ENCODE data around the gene SCLY.

DNA sequence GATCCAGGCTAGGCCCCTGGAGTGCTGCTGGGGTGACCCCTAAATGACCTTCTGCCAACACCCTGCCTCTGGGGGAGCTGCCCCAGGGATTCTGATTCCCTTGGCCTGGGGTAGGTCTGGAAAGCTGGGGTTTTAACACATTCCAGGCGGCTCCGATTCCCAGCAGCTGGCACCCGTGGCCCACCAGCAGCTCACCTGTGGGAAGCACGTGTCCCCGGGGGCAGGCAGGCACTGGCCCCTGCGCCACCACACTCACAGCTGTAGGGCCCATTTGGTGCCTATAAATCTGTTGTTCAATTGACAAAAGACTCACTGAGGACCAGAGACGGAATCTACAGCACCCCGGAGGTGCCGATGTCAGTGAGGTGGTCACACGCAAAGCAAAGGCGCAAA lies 73.6 kb downstream of the SCLY start:
- TF ChIP-seq POLR2A (IDR thresholded peaks at IDR 0.05) = no peak
- no peak for TF ChIP-seq CTCF (IDR thresholded peaks at IDR 0.05)
- TF ChIP-seq EP300 (IDR thresholded peaks at IDR 0.05) = no peak
